Tibial artery (tissue), 4 donors: ENCODE measurements around the gene TNFSF9.

Experiments
- DNase-seq, 2 donors: peaks; one replicate each; pipeline ENCODE4 v3.0.0-alpha.2; 2019
- H3K27ac ChIP-seq, 2 donors: fragments of 200-600 bp; sonication (generic) in 1 of 2; 1 replicate in 1 of 2; 2 replicates in 1 of 2; pipeline ENCODE4 v1.5.1; 2018 to 2019; ENCODE audit warnings: mild to moderate bottlenecking in 1 of 2
- H3K27me3 ChIP-seq, 2 donors: fragments of 200-600 bp; sonication (generic) in 1 of 2; one replicate each; pipeline versions ENCODE4 v1.5.1 to v1.6.0; 2016 to 2019
- H3K36me3 ChIP-seq, 3 donors: fragments of 200-600 bp; sonication (generic) in 2 of 3; one replicate each; pipeline ENCODE4 v1.5.1; 2016 to 2019; ENCODE audit warnings: mild to moderate bottlenecking in 2 of 3
- H3K4me1 ChIP-seq, 4 donors: fragments of 200-600 bp; sonication (generic) in 2 of 4; 1 replicate in 3 of 4; 2 replicates in 1 of 4; pipeline ENCODE4 v1.5.1; 2016 to 2019
- H3K4me3 ChIP-seq, 2 donors: fragments of 200-600 bp; sonication (generic) in 1 of 2; 1 replicate in 1 of 2; 2 replicates in 1 of 2; pipeline ENCODE4 v1.5.1; 2018 to 2019; ENCODE audit warnings: mild to moderate bottlenecking in 2 of 2
- H3K9me3 ChIP-seq, 3 donors: fragments of 200-600 bp; sonication (generic) in 1 of 3; one replicate each; pipeline ENCODE4 v1.5.1; 2016 to 2019
- CTCF ChIP-seq, 2 experiments: fragments of 200-600 bp in 1 of 2; fragments of 450-650 bp in 1 of 2; IDR thresholded peaks; one replicate each; pipeline ENCODE4 v1.5.1; 2017 to 2019; ENCODE audit warnings: antibody characterized with exemption in 2 of 2, mild to moderate bottlenecking in 1 of 2, moderate library complexity in 1 of 2
- intact Hi-C: fragments of 100-400 bp; cut with DNase I; formaldehyde crosslinking; loops from one replicate; pipeline ENCODE4 v1.15.0; 2023; ENCODE audit warnings: low total_unique reads

Gene TNFSF9

DNA sequence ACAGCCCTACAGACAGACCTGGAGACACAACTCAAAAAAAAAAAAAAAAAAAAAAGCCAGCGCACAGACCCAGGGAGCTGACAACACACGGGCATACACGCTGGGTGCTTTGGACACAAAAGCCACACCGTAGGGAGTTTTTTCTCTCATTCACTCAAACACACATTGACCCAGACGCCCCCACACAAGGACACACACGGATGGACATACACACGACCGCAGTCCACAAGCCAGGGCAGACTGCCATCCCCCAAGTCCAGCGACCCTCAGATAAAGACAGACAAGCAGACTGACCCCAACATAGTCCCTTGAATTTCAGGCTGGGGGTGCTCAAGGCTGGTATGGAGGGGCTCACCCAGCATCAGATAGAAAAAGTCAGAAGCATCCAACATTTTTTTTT lies 16.7 kb upstream of the TNFSF9 start:
- H3K36me3 ChIP-seq: no peaks in the 10 kb centered on the region
- DNase-seq: no peak
- no peak overlapping the region for H3K4me3 ChIP-seq
- intact Hi-C loops: no loop called here
- peaks cover 0 to 21% of the 10 kb centered on the region in 2 donors for H3K27me3 ChIP-seq
- no peaks in the 10 kb centered on the region for H3K9me3 ChIP-seq
- no peak for TF ChIP-seq CTCF (IDR thresholded peaks at IDR 0.05)
- H3K27ac ChIP-seq: no peak overlapping the region
- peaks cover 0 to 14% (median 9%) of the 10 kb centered on the region in 4 donors for H3K4me1 ChIP-seq

- DNase-seq: no peak
- no peak overlapping the region for H3K27ac ChIP-seq
- H3K9me3 ChIP-seq: no peaks in the 10 kb centered on the region
- peaks cover 0 to 18% (median 9%) of the 10 kb centered on the region in 4 donors for H3K4me1 ChIP-seq
- no peak overlapping the region for H3K4me3 ChIP-seq
- intact Hi-C loops: no loop called here
- peaks cover 0 to 25% of the 10 kb centered on the region in 2 donors for H3K27me3 ChIP-seq
- TF ChIP-seq CTCF (IDR thresholded peaks at IDR 0.05): no peak
- no peaks in the 10 kb centered on the region for H3K36me3 ChIP-seq
These were observed 15.8 kb upstream of the TNFSF9 start for GRCh38 chr19:6514926-6515544.

DNA sequence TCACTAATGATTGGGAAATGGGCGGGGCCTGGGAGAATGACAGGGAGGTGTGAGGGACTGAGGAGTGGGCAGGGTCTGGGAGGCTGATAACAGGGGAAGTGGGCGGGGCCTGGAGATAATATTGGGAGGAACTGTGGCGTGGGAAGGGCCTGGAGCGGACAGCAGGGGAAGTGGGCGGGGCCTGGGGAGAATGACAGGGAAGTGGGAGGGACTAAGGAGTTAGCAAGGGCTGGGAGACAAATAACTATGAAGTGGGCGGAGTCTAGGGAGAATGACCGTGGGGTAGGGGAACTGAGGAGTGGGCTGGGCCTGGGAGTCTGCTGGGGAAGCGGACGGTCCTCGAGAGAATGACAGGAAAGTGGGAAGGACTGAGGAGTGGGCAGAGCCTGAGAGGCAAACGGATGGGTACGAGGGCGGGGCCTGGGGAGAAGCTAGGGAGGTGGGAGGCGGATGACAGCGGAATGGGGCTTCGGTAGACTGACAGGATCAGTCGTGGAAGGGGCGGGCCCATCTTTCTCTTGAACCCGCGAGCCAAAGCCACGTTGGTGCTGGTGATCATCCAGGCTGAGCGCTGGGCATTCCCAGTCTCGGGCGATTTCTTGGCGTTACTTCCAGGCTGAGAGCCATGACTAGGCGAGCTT lies 14.7 kb upstream of the TNFSF9 start:
- Histone ChIP-seq H3K9me3 (no peaks in the 10 kb centered on the region), H3K4me3 (peak overlapping the region; percentile 46 to 54), H3K36me3 (no peaks in the 10 kb centered on the region), H3K27ac (no peak overlapping the region), H3K27me3 (peaks cover 0 to 23% of the 10 kb centered on the region in 2 donors), H3K4me1 (peaks cover 0 to 18% (median 9%) of the 10 kb centered on the region in 4 donors)
- peak; percentile 87 to 92 for DNase-seq
- intact Hi-C loops: no loop called here
- no peak for TF ChIP-seq CTCF (IDR thresholded peaks at IDR 0.05)

- Histone ChIP-seq H3K4me3 (peak overlapping the region; percentile 46 to 54), H3K4me1 (peaks cover 0 to 18% (median 9%) of the 10 kb centered on the region in 4 donors), H3K9me3 (no peaks in the 10 kb centered on the region), H3K27me3 (peaks cover 0 to 23% of the 10 kb centered on the region in 2 donors), H3K36me3 (no peaks in the 10 kb centered on the region), H3K27ac (no peak overlapping the region)
- intact Hi-C loops: no loop called here
- peak; percentile 80 to 88 for TF ChIP-seq CTCF (IDR thresholded peaks at IDR 0.05)
- peak; percentile 81 to 86 for DNase-seq
These were observed 14.1 kb upstream of the TNFSF9 start for GRCh38 chr19:6516659-6517291.

- DNase-seq: no peak
- no peak for TF ChIP-seq CTCF (IDR thresholded peaks at IDR 0.05)
- no peaks in the 10 kb centered on the region for H3K9me3 ChIP-seq
- H3K27me3 ChIP-seq: peaks cover 0 to 32% of the 10 kb centered on the region in 2 donors
- no peak overlapping the region for H3K27ac ChIP-seq
- intact Hi-C loops: no loop called here
- H3K4me3 ChIP-seq: no peak overlapping the region
- H3K4me1 ChIP-seq: peaks cover 0 to 18% (median 9%) of the 10 kb centered on the region in 4 donors
- no peaks in the 10 kb centered on the region for H3K36me3 ChIP-seq
These were observed 12.5 kb upstream of the TNFSF9 start for GRCh38 chr19:6518145-6518911.
